IMR-90 (cell line): ENCODE results near the gene NXN.

Experiments used
- BHLHE40 ChIP-seq: fragments of 150-350 bp; IDR thresholded peaks from 2 replicates; pipeline ENCODE4 v1.6.1; 2016; ENCODE audit warnings: mild to moderate bottlenecking, low read depth, low read length
- CEBPB ChIP-seq: IDR thresholded peaks from 2 replicates; pipeline ENCODE4 v1.6.1; 2012; ENCODE audit warnings: low read depth, low read length, improper control_type of control experiment
- CTCF ChIP-seq: conservative IDR thresholded peaks from 2 replicates; pipeline ENCODE4 v1.5.1; 2012; ENCODE audit warnings: mild to moderate bottlenecking, low read depth, low read length, improper control_type of control experiment
- ELK1 ChIP-seq: fragments of 150-350 bp; IDR thresholded peaks from 2 replicates; pipeline ENCODE4 v1.6.1; 2016; ENCODE audit warnings: low read depth, mild to moderate bottlenecking, low read length, moderate library complexity, borderline replicate concordance
- MAZ ChIP-seq: IDR thresholded peaks from 2 replicates; pipeline ENCODE4 v1.6.1; 2012; ENCODE audit warnings: low read depth, mild to moderate bottlenecking, low read length, improper control_type of control experiment, moderate library complexity, borderline replicate concordance
- POLR2A ChIP-seq: IDR thresholded peaks from 2 replicates; pipeline ENCODE4 v1.6.1; 2012; ENCODE audit warnings: mild to moderate bottlenecking, low read depth, low read length
- RAD21 ChIP-seq: IDR thresholded peaks from 2 replicates; pipeline ENCODE4 v1.6.1; 2012; ENCODE audit warnings: low read length, improper control_type of control experiment
- RFX5 ChIP-seq: IDR thresholded peaks from 2 replicates; pipeline ENCODE4 v1.8.0; 2012; ENCODE audit warnings: low read depth, mild to moderate bottlenecking, low read length, moderate library complexity
- USF2 ChIP-seq: fragments of 150-350 bp; IDR thresholded peaks from 2 replicates; pipeline ENCODE4 v1.6.1; 2017; ENCODE audit warnings: mild to moderate bottlenecking, antibody characterized with exemption, low read length, low read depth

- TF ChIP-seq POLR2A: no peak
- TF ChIP-seq CEBPB: no peak
- TF ChIP-seq CTCF: no peak
- TF ChIP-seq USF2: no peak
- TF ChIP-seq RFX5: no peak
- no peak for TF ChIP-seq RAD21
- no peak for TF ChIP-seq ELK1
- no peak for TF ChIP-seq BHLHE40
- TF ChIP-seq MAZ: no peak
Measured at GRCh38 chr17:975371-975915, 4.1 kb downstream of the NXN start.
